ENCODE results near the gene SLC25A11.

Gene SLC25A11

GRCh38 chr17:4966844-4967538 is 27.1 kb upstream of the SLC25A11 start:
- H3K4me3 ChIP-seq (ENCODE audit: control insufficient read depth, low read depth, low read length): peak overlapping the region; percentile 87
- no peak for TF ChIP-seq CTCF (IDR thresholded peaks at IDR 0.05; ENCODE audit: control insufficient read depth, insufficient read depth, low read depth, low read length, missing control alignments)
- DNase-seq (ENCODE audit: low read depth): peak; percentile 98

- TF ChIP-seq CTCF (IDR thresholded peaks at IDR 0.05; ENCODE audit: control insufficient read depth, insufficient read depth, low read depth, low read length, missing control alignments): no peak
- no peak for DNase-seq (ENCODE audit: low read depth)
- no peak overlapping the region for H3K4me3 ChIP-seq (ENCODE audit: control insufficient read depth, low read depth, low read length)
These were observed 25.6 kb upstream of the SLC25A11 start for GRCh38 chr17:4965311-4965986.

- TF ChIP-seq CTCF (IDR thresholded peaks at IDR 0.05; ENCODE audit: control insufficient read depth, insufficient read depth, low read depth, low read length, missing control alignments): no peak
- H3K4me3 ChIP-seq (ENCODE audit: control insufficient read depth, low read depth, low read length): no peak overlapping the region
- no peak for DNase-seq (ENCODE audit: low read depth)
These were observed 20.6 kb upstream of the SLC25A11 start for GRCh38 chr17:4960279-4960922.

- H3K4me3 ChIP-seq (ENCODE audit: control insufficient read depth, low read depth, low read length): no peak overlapping the region
- DNase-seq (ENCODE audit: low read depth): no peak
- TF ChIP-seq CTCF (IDR thresholded peaks at IDR 0.05; ENCODE audit: control insufficient read depth, insufficient read depth, low read depth, low read length, missing control alignments): no peak
These were observed 19.6 kb upstream of the SLC25A11 start for GRCh38 chr17:4959261-4959965.

GRCh38 chr17:4958102-4958501 is 18.3 kb upstream of the SLC25A11 start:
- H3K4me3 ChIP-seq (ENCODE audit: control insufficient read depth, low read depth, low read length): no peak overlapping the region
- no peak for DNase-seq (ENCODE audit: low read depth)
- no peak for TF ChIP-seq CTCF (IDR thresholded peaks at IDR 0.05; ENCODE audit: control insufficient read depth, insufficient read depth, low read depth, low read length, missing control alignments)

- DNase-seq (ENCODE audit: low read depth): no peak
- peak; percentile 27 for TF ChIP-seq CTCF (IDR thresholded peaks at IDR 0.05; ENCODE audit: control insufficient read depth, insufficient read depth, low read depth, low read length, missing control alignments)
- H3K4me3 ChIP-seq (ENCODE audit: control insufficient read depth, low read depth, low read length): no peak overlapping the region
These were observed 16.7 kb upstream of the SLC25A11 start for GRCh38 chr17:4956493-4957061.
